ENCODE measurements around the gene ZBTB4.
"Not testable (repeated sequence)": the region's sequence is repeated elsewhere in the genome, so short reads cannot be mapped to it uniquely, and the experiment has no call there.

The ZBTB4 gene

GRCh38 chr17:7475764-7476422 is 3.5 kb downstream of the ZBTB4 start:
- peak overlapping the region; percentile 95 for H3K27ac ChIP-seq
- DNase-seq (ENCODE audit: low read depth, low spot score): no peak

- H3K27ac ChIP-seq: peak overlapping the region; percentile 95
- not testable (repeated sequence) for DNase-seq (ENCODE audit: low read depth, low spot score)
Measured at GRCh38 chr17:7474767-7475166, 4.7 kb downstream of the ZBTB4 start.

DNA sequence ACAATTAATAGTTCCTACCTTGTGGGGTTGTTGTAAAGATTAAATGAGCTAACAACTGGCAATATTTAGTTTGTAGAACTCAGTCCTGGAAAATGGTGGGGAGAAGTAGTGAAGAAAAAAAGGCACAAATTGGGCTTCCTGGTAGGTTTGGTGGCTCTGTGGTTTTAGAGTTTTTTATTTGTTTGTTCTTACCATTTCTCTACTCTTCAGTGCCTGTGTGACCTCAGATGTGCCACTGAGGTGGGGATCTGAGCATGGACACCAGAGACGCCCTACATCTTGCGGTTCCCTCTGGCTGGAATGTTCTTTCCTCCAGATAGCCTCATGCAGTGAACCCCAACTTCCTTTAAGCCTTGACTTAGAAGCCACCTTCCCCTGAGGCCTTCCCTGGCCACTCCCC is 7.7 kb downstream of the ZBTB4 start:
- DNase-seq (ENCODE audit: low read depth, low spot score): no peak
- no peak overlapping the region for H3K27ac ChIP-seq

DNA sequence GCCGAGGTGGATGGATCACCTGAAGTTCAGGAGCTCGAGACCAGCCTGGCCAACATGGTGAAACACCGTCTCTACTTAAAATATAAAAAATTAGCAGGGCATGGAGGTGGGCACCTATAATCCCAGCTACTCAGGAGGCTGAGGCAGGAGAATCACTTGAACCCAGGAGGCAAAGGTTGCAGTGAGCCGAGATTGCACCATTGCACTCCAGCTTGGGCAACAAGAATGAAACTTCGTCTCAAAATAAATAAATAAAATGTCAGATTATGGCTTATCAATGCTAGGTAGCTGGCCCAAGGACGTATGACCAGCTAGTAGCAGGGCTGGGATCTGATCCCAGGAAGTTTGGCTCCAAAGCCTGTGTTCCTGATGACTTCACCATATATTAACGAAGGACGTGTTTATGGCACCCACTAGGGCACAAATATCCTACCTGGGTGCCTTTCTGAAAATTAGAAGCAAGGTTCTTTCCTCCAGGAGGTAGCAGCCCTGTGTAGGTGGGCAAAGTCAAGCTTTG is 8.9 kb downstream of the ZBTB4 start:
- DNase-seq (ENCODE audit: low read depth, low spot score); H3K27ac ChIP-seq: not testable (repeated sequence)

- not testable (repeated sequence) for DNase-seq (ENCODE audit: low read depth, low spot score); H3K27ac ChIP-seq
Measured at GRCh38 chr17:7469843-7470242, 9.6 kb downstream of the ZBTB4 start.

DNA sequence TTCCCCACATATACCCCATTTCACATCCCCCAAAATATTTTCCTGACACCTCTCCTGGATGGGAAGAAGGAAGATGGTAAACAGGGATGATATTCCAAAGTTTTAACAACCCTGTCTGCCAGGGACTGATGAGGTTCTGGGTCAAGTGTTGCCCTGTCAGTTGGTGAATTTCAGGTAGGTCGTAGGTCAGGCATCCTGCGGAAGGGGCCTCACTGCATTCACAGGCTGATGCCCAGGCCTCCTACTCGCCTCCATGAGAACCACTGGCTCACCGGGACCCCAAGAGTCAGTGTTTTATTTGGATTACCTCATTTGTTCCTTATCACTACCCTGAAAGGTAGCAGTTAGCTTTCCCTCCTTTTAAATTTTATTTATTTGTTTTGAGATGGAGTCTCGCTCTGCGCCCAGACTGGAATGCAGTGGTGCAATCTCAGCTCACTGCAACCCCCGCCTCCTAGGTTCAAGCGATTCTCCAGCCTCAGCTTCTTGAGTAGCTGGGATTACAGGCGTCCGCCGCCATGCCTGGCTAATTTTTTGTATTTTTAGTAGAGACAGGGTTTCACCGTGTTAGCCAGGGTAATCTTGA is 10.5 kb downstream of the ZBTB4 start:
- no peak overlapping the region for H3K27ac ChIP-seq
- no peak for DNase-seq (ENCODE audit: low read depth, low spot score)

DNA sequence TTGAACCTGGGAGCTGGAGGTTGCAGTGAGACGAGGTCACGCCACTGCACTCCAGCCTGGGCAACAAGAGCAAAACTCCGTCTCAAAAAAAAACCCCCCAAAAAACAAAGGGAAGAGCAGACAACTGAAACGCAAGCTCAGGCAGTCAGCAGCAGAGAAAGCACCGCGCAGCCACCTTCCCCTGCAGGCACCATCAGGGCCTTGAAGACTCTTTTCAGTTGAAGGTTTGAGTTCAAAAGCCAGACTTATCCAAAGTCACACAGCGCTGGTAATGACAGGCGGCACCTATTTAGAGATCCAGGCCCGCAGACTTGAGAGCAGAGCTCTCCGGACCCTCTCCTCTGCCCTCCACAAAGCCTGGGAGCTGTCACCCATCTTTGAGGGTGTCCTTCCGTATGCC is 11.1 kb downstream of the ZBTB4 start:
- no peak overlapping the region for H3K27ac ChIP-seq
- DNase-seq (ENCODE audit: low read depth, low spot score): no peak

- no peak for DNase-seq (ENCODE audit: low read depth, low spot score)
- H3K27ac ChIP-seq: no peak overlapping the region
Measured at GRCh38 chr17:7467498-7467897, 11.9 kb downstream of the ZBTB4 start.

GRCh38 chr17:7466639-7467341 is 12.6 kb downstream of the ZBTB4 start:
- DNase-seq (ENCODE audit: low read depth, low spot score): no peak
- no peak overlapping the region for H3K27ac ChIP-seq

- no peak for DNase-seq (ENCODE audit: low read depth, low spot score)
- no peak overlapping the region for H3K27ac ChIP-seq
Measured at GRCh38 chr17:7466318-7466638, 13.2 kb downstream of the ZBTB4 start.

GRCh38 chr17:7465597-7466275 is 13.7 kb downstream of the ZBTB4 start:
- no peak for DNase-seq (ENCODE audit: low read depth, low spot score)
- H3K27ac ChIP-seq: no peak overlapping the region

GRCh38 chr17:7464081-7464480 is 15.3 kb downstream of the ZBTB4 start:
- no peak for DNase-seq (ENCODE audit: low read depth, low spot score)
- peak overlapping the region; percentile 35 for H3K27ac ChIP-seq

DNA sequence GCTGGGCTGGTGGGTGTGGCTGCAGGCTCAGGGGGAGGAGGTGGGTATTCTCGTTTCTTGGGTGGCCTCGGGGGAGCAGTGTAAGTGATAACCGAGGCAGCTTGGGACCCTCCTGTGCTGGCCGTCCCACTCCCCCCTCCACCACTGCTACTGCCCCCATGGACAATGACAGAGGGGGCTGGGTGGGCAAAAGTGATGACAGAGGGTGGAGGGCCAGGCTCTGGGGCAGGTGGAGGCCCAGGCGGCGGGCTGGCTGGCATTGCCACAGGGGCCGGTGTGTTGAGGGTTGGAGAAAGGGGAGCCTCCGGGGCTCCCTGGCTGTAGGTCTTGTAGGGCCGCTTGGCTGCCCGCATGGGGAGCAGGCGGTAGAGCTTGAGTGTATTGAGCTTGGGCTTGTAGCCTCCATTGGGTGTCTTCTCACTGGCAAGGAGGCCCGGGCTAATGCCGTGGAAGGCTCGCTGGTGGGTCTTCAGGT is 16.0 kb downstream of the ZBTB4 start:
- peak overlapping the region; percentile 35 for H3K27ac ChIP-seq

DNA sequence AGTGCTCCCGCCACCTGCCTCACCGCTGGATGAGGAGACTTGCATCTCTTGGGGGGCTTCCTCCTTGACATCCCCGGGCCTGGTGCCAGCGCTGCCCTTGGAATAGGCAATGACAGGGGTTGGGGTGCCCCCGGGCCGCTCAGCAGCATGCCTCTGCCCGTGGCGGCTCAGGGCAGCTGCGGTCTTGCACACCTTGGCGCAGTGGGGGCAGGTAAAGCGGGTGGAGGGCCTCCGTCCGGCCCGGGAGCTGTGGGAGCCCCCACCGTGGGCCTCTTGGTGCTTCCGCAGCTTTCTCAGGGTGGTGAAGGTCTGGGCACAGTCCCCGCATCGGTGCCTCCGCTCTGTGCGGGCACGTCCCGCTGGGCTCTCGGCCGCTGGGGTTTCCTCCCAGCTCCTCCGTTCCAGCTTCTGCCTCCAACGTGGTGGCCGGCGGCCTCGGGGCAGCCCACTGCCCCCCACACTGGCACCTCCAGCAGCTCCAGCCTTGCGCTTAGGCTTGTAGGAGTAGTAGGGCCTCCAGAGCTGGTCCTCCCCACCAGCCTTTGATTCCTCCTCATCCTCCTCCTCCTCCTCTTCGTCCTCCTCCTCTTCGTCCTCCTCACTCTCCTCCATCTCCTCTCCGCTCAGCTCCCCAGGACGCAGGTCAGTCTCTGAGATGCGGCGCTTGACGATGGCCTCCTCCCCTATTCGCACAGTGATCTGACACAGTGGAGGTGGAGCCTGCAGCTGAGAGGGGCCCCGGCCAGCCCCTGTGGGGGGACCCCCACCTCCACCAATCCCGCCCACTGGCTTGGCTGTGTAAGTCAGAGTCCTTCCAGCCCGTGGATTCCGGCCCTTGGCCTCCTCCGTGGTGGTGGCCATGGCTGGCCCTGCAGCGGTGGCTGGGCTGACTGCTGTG is 16.7 kb downstream of the ZBTB4 start:
- no peak for DNase-seq (ENCODE audit: low read depth, low spot score)

More for the DNA sequence above, 16.0 kb downstream of the ZBTB4 start:
- no peak for DNase-seq (ENCODE audit: low read depth, low spot score)

GRCh38 chr17:7460850-7461660 is 18.4 kb downstream of the ZBTB4 start:
- no peak for DNase-seq (ENCODE audit: low read depth, low spot score)
- H3K27ac ChIP-seq: peak overlapping the region; percentile 36

More for the DNA sequence above, 16.7 kb downstream of the ZBTB4 start:
- no peak overlapping the region for H3K27ac ChIP-seq

- DNase-seq (ENCODE audit: low read depth, low spot score): no peak
Measured at GRCh38 chr17:7459961-7460545, 19.4 kb downstream of the ZBTB4 start.

GRCh38 chr17:7448461-7448860 is 31.0 kb downstream of the ZBTB4 start:
- no peak for DNase-seq (ENCODE audit: low read depth, low spot score)
- no peak overlapping the region for H3K27ac ChIP-seq

More at GRCh38 chr17:7459961-7460545, 19.4 kb downstream of the ZBTB4 start:
- H3K27ac ChIP-seq: peak overlapping the region; percentile 36

- no peak for DNase-seq (ENCODE audit: low read depth, low spot score)
- peak overlapping the region; percentile 94 for H3K27ac ChIP-seq
Measured at GRCh38 chr17:7445619-7445968, 33.8 kb downstream of the ZBTB4 start.

Data from epithelial cell of prostate (primary cell).